SJCRH30 (cell line): ENCODE data around the gene ITGA5. TPM values are rescaled to one million over a fixed set of nuclear protein-coding genes. Genes with fewer than 3 reads are reported as not detected.

Source experiments
- DNase-seq, 2 experiments: peaks; one replicate each; pipeline ENCODE4 v3.0.0-alpha.2; 2015 to 2020
- H3K27ac ChIP-seq: fragments of 250-450 bp; sonication (Bioruptor Pico); 2 replicates; pipeline ENCODE4 v1.5.1; 2020; ENCODE audit warnings: mild to moderate bottlenecking, moderate library complexity
- H3K27me3 ChIP-seq: fragments of 250-450 bp; sonication (Bioruptor Pico); 2 replicates; pipeline ENCODE4 v1.5.1; 2020; ENCODE audit warnings: mild to moderate bottlenecking, moderate library complexity
- H3K36me3 ChIP-seq: fragments of 250-450 bp; sonication (Bioruptor Pico); 2 replicates; pipeline ENCODE4 v1.5.1; 2020; ENCODE audit warnings: mild to moderate bottlenecking, moderate library complexity
- H3K4me1 ChIP-seq: fragments of 250-450 bp; sonication (Bioruptor Pico); 2 replicates; pipeline ENCODE4 v1.5.1; 2020; ENCODE audit warnings: mild to moderate bottlenecking, moderate library complexity
- H3K4me3 ChIP-seq: fragments of 250-450 bp; sonication (Bioruptor Pico); 2 replicates; pipeline ENCODE4 v1.5.1; 2020; ENCODE audit warnings: mild to moderate bottlenecking, moderate library complexity
- H3K9me3 ChIP-seq: fragments of 250-450 bp; sonication (Bioruptor Pico); replicated peaks from 2 replicates; pipeline ENCODE4 v1.5.1; 2020; ENCODE audit warnings: mild to moderate bottlenecking, moderate library complexity
- total RNA-seq: library from RNA; depleted of rRNA; stranded (reverse); fragments of >200 nt; shearing (Covaris generic); gene quantifications from 2 replicates; pipeline ENCODE4 v1.2.3, GENCODE V29; 2014

ITGA5 gene
- total RNA-seq, 1 experiment from 2014 or later: 38.1 TPM

DNA sequence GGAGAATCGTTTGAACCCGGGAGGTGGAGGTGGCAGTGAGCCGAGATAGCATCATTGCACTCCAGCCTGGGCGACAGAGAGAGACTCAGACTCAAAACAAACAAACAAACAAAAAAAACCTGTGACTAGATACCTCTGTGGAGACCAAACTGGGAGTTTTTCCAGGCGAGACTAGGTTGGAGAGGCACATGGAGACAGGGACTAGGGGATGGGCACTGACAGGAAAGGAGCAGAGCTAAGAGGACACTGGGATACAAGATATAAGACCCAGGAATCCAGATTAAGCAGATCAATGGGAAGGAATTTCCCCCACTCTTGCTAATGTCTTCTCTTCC is 4.7 kb upstream of the ITGA5 start:
- Histone ChIP-seq H3K9me3 (no peaks in the 10 kb centered on the region), H3K4me3 (no peak overlapping the region), H3K27ac (no peak overlapping the region), H3K27me3 (no peaks in the 10 kb centered on the region), H3K36me3 (no peaks in the 10 kb centered on the region), H3K4me1 (peaks cover 22% of the 10 kb centered on the region)
- no peak for DNase-seq

DNA sequence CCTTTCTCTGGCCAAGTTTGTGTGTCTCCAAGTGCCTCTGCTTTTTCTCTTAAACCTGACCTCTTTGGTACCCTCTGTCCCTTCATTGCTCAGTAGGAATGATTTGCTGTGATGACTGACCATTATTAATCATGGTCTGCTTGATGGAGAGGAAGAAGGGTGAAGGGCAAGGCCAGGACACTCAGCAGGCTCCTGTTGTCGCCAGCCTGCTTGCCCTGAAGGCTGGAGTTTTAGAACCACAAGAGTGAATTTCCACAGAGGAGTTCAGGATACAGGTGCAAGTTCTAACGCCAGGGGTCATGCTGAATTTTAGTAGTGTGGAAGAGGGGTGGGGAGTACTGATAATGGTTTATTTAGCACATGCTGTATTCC is 2.8 kb upstream of the ITGA5 start:
- Histone ChIP-seq H3K4me3 (no peak overlapping the region), H3K27me3 (no peaks in the 10 kb centered on the region), H3K27ac (no peak overlapping the region), H3K4me1 (peaks cover 15% of the 10 kb centered on the region), H3K36me3 (no peaks in the 10 kb centered on the region), H3K9me3 (no peaks in the 10 kb centered on the region)
- no peak for DNase-seq

DNA sequence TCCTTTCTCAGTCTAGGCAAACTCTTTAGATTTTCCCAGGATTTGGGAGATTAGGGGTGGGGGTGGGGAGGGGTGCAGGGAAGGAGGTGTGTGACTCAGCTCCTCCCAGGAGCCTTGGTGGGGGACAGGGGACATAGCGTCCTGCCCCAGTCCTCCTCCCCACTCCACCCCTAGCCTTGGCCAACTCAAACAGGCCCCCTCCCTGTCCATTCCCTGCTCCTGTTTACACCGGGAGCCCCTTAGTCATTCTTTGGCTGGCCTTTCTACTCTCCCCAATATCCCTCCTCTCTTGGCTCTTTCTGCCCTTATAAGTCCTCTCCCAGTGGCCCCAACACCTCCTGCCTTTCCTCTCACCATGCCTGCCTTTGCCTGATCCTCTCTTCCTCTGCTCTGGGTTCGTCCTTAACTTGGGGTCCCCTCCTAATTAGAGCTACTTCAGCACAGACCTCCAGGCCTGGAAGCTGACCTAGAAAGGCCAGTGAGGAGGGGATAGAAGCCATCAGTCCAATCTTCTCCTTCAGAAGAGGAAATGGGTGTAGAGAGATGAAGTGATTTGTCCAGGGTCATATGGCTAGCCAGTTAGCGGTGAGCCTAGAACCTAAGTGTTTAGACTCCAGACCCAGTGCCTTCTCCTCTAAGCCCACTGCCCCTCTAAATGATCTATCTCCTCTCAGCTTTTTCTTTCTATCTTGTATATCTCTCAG is 2.3 kb upstream of the ITGA5 start:
- DNase-seq: peak in 1 of 2 experiments; percentile 20
- Histone ChIP-seq H3K27me3 (no peaks in the 10 kb centered on the region), H3K36me3 (no peaks in the 10 kb centered on the region), H3K4me1 (peaks cover 15% of the 10 kb centered on the region), H3K27ac (no peak overlapping the region), H3K4me3 (no peak overlapping the region), H3K9me3 (no peaks in the 10 kb centered on the region)

DNA sequence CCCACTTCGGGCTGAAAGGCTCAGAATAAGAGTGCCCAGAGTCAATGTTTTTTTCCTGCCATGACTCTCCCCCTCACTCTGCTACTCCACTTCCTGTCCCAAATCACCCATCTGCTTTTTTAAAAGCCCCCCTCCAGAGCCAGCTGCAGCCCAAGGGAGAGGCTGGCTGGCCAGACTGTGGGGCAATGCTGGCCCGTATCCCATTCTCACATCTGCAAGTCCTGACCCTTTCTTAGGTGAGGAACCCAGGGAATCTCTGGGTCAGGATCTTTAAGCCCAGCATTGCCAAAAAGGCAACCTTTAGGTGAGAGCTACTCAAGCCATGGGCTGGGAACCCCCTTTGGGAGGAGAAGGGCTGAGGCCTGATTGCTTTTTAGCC is 1.7 kb upstream of the ITGA5 start:
- no peaks in the 10 kb centered on the region for H3K36me3 ChIP-seq
- no peak overlapping the region for H3K27ac ChIP-seq
- H3K9me3 ChIP-seq: no peaks in the 10 kb centered on the region
- no peaks in the 10 kb centered on the region for H3K27me3 ChIP-seq
- peak; percentile 38 to 53 for DNase-seq
- no peak overlapping the region for H3K4me3 ChIP-seq
- peaks cover 15% of the 10 kb centered on the region for H3K4me1 ChIP-seq

DNA sequence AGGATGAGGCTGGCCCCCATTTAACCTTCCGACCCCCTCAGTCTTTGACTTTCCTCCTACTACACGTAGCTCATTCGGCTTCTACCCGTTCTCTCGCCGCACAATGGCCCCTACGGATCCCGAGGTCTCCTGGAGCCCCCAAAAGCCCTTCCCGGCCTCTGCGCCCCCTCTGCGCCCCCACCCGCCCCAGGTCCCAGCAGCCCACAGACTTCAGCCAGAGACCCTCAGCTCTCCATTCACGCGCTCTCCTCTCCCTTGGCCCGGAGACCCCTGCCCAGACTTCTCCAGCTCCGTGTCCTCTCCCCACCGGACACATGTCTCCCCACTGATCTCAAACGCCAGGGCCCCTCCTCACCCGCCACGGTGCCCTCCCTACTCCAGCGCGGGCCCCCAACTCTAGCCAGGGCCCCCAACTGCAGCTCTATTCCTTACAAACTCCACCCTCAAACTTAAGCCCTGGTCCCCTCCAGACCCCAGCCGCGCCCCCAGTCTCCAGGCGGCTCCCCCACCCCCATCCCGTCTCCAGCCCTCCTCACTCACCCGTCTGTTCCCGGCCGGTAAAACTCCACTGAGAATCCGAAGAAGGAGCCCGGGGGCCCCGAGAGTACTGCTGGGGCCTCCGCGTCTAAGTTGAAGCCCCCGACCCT is 502 bp downstream of the ITGA5 start:
- H3K4me1 ChIP-seq: peaks cover 15% of the 10 kb centered on the region
- no peaks in the 10 kb centered on the region for H3K9me3 ChIP-seq
- H3K27me3 ChIP-seq: no peaks in the 10 kb centered on the region
- no peaks in the 10 kb centered on the region for H3K36me3 ChIP-seq
- peak overlapping the region; percentile 45 for H3K27ac ChIP-seq
- no peak for DNase-seq
- peak overlapping the region; percentile 100 for H3K4me3 ChIP-seq

DNA sequence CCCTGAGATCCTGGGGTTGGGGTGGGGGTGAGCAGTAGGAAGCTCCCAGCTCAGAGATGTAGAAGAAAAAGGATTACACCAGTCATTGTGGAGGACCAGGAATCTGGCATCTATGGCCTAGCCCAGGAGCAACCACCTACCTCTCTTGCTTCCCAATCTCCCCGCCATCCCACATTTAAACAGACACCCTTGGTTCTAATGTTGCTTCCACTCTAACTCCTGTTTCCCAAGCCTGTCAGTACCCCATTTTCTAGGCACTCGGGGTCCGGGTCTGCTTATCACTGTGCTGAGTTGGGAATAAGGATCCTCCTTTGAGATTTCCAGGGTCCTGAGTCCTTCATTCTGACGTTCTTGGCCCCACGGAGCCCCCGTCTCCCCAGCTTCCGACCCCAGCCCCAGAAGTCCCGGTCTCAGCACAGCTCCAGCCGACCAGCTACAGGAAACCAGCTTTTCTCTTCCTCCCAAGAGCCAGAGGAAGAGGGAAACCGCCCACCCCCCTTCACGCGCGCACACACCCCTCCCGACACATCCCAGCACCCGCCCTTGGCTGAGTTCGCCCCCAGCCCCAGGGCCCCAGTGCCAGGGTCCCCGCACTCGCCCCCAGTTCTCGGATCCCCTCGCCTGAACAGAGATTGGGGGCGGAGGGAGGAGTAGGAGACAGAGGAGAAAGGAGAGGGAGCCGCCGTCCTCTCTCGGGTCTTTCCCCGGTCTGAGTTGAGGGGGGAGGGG is 1.2 kb downstream of the ITGA5 start:
- peak overlapping the region; percentile 100 for H3K4me3 ChIP-seq
- no peaks in the 10 kb centered on the region for H3K9me3 ChIP-seq
- H3K36me3 ChIP-seq: no peaks in the 10 kb centered on the region
- 0 out of 2 replicates have a peak overlapping the region, but pooled peaks have one; percentile 32 for H3K27ac ChIP-seq
- peak; percentile 34 to 37 for DNase-seq
- peaks cover 15% of the 10 kb centered on the region for H3K4me1 ChIP-seq
- no peaks in the 10 kb centered on the region for H3K27me3 ChIP-seq

DNA sequence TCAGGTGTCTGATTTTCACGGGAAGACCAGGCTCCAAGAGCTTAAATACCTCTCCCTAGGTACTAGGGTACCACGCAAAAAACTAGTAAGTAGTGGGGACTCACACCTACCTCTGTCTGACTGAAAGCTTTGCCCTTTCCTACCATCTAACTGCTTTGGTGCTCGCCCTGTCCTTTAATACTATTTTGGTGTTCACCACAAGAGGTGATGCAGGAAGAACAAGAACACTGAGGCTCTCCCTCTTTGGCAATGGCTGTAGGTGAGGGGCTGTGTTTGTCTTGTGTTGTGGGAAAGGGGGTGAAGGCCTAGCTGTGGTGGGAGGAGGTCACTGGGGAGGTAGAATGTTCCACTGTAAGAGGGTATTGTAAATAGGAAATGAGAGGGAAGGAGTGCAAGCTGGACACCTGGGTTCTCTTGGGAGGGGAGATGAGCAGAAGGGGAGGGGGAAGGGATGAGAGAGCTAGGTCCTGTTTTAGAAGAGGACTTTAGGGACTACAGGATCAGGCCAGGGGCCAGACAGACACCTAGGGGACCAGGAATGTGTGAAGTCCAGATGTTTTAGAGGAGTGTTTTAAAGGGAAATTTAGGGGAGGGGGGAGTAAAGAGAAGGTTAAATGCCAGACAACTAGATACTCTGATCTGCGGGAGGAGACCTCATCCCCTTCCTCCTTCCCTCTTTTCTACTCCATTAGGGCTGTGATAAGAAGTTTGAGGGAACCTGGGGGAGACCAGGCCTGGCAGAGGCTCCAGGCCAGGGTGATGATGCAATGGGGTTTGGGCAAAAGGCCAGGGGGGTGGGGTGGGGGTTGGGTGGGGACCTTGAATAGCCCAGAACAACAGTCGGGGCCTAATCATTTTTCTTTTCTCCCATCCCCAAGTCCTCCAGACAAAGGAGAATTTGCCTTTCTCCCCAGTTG is 2.1 kb downstream of the ITGA5 start:
- H3K36me3 ChIP-seq: no peaks in the 10 kb centered on the region
- H3K4me1 ChIP-seq: peaks cover 19% of the 10 kb centered on the region
- H3K27me3 ChIP-seq: no peaks in the 10 kb centered on the region
- H3K9me3 ChIP-seq: no peaks in the 10 kb centered on the region
- H3K27ac ChIP-seq: no peak overlapping the region
- peak overlapping the region; percentile 100 for H3K4me3 ChIP-seq
- DNase-seq: no peak

DNA sequence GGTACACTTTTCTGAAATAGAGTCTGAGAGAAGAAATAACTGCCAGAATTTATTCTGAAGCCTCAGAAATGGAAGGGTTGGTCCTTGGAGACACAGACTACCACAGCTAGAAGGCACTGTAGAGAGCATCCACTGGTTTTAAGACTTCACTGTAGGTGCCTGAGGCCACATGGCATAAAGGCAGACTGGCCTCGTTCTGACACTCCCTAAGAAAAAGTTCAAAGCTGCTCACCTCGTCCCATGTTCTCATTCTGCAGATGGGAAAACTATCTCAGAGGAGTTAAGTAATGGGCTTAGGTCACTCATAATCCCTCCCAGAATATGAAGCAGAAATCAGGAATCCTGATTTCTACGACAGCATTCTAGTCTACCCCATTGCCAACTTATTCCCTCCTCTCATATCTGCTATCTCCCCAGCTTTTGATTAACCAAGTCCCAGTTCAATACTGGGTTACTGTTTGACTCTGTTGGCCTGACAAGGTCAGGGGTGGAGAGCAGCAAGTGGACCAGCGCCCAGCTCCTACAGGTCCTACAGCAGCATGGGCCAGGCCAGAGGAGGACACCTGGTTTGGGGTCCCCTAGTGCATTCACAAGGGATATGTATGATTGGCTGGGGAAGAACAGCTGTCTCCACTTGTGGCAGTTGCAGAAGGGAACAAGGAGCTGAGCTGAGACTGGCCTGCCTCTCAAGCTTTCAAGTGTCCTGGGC is 3.7 kb downstream of the ITGA5 start:
- no peak overlapping the region for H3K4me3 ChIP-seq
- no peak for DNase-seq
- H3K4me1 ChIP-seq: peaks cover 9% of the 10 kb centered on the region
- no peak overlapping the region for H3K27ac ChIP-seq
- H3K9me3 ChIP-seq: no peaks in the 10 kb centered on the region
- no peaks in the 10 kb centered on the region for H3K36me3 ChIP-seq
- H3K27me3 ChIP-seq: no peaks in the 10 kb centered on the region

DNA sequence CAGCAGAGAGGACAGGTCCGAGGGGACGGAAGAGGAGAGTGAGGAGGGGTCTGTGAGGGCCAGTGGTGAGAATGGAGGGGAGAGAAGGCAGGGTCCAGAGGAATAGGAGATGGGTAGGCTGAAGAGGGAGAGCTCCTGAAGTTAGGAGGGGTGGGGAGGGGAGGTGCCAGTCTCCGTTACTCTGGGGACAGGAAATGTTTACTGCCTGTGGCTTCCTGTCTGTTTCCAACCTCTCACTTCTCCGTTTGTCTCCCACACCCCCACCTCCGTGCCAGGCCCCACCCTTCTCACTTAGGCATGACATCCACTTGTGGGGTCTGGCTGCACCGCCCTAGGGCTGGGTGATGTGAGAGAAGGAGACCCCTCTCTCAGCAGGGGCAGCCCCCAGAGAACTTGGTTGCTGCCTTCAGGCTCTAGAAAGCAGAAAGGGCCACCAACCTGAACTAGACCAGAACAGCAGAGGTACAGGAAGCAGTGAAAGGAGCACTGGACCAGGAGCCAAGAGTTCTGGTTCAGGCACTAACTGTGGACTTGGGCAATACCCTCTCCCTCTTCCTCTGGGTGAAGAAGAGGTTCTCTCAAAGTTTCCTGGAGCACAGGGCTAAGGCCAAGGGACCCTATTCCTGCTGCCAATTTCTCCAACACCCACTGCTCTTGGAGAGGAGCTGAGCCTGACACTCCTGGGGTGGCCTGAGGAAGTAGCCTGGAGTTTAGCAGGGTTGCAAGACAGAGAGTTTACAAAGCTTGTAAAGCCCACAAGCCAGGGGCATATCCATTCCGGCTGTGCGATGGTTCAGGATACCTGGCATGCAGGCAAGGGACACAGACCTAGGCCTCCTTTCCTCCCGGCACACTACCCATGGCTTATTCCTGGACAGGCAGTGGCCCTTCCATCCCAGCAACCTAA is 5.5 kb downstream of the ITGA5 start:
- H3K27me3 ChIP-seq: no peaks in the 10 kb centered on the region
- peaks cover 4% of the 10 kb centered on the region; the same call in 1 of the 2 replicates for H3K4me1 ChIP-seq
- no peak overlapping the region for H3K27ac ChIP-seq

DNA sequence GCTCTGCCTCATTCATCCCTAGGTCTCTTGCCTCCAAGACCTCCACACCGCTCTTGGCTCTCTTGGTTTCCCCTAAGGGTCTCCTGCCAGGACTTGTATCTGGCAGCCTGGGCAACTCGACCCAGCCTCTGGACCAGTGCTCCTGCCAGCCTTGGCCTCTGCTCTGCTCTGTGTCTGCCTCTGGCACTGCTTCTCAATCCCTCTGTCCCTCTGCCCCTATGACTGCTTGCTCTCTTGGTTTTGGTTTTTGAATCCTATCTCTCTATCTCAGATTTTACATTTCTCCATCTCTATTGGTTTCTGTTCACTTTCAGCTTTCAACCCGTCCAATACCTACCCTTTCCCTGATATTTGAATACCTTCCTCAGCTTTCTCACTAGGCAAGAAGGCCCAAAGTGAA is 6.3 kb downstream of the ITGA5 start:
- no peaks in the 10 kb centered on the region for H3K9me3 ChIP-seq
- peaks cover 4% of the 10 kb centered on the region; the same call in 1 of the 2 replicates for H3K4me1 ChIP-seq
- no peak overlapping the region for H3K4me3 ChIP-seq
- peaks cover under 1% of the 10 kb centered on the region; the same call in 1 of the 2 replicates for H3K36me3 ChIP-seq
- H3K27me3 ChIP-seq: no peaks in the 10 kb centered on the region
- no peak overlapping the region for H3K27ac ChIP-seq
- DNase-seq: no peak

More for the DNA sequence above, 5.5 kb downstream of the ITGA5 start:
- Histone ChIP-seq H3K36me3 (no peaks in the 10 kb centered on the region), H3K9me3 (no peaks in the 10 kb centered on the region), H3K4me3 (no peak overlapping the region)
- DNase-seq: no peak

DNA sequence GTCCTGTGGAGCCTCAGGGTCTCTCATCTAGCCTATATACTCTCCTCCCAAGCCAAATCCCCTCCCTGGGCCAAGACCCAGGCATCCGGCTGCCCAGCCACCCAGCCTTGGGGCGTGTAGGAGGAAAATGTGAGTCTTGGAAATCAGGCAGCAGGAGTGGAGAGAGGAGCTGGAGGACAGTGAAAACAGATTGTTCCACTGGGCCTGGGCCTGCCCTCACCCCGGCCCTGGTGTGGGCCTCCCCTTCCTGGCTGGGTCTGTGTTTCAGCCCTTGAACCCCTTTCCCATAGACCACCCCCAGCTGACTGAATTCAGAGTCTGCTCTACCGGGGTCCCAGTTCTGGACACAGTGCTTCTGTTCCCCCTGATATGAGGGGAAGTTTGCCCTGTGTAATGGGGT is 6.7 kb downstream of the ITGA5 start:
- no peak overlapping the region; the same call in 1 of the 2 replicates for H3K27ac ChIP-seq
- no peak overlapping the region for H3K4me3 ChIP-seq
- peaks cover 4% of the 10 kb centered on the region; the same call in 1 of the 2 replicates for H3K36me3 ChIP-seq
- no peak for DNase-seq
- H3K9me3 ChIP-seq: no peaks in the 10 kb centered on the region
- peaks cover 4% of the 10 kb centered on the region; the same call in 1 of the 2 replicates for H3K4me1 ChIP-seq
- H3K27me3 ChIP-seq: no peaks in the 10 kb centered on the region

DNA sequence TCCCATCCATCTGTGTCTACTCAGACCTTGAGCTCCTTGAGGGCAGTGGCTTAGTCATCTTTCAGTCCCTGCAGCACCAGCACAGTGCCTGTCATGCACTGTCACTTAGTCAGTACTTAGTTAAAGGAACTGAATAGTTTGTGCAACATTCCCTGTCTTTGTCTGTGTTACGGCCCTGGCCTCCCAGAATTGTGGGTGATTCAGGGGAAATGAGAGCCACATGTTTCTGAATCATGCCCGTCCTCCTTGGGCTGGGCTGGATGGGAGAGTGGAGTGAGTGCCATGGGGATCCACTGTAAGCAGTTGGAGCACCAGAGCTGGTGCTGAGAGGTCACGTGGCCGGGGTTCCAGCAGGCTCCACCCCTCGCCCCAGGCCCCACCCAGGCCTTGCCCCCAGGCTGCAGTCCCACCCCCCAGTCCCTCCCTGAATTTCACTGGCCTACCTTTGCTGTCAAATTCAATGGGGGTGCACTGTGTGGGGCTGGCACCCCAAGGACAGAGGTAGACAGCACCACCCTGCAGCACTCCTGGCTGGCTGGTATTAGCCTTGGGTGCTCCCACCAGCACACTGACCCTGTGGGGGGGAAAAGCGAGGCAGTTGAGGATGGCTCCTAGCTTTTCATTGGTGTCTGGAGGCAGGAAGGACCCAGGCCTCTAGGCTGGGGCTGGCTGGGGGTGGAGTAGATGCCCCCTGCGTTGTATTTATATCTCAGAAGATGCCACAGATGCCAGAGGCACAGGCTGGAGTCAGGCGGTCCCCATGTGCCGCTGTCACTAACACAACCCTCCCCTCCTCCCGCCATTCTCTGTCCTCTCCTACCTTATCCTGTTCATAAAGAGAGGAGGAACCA is 7.5 kb downstream of the ITGA5 start:
- Histone ChIP-seq H3K4me1 (peaks cover 4% of the 10 kb centered on the region; the same call in 1 of the 2 replicates), H3K27me3 (no peaks in the 10 kb centered on the region), H3K36me3 (peaks cover 11% of the 10 kb centered on the region), H3K4me3 (no peak overlapping the region), H3K27ac (no peak overlapping the region; the same call in 1 of the 2 replicates), H3K9me3 (no peaks in the 10 kb centered on the region)
- DNase-seq: no peak
